Esophagus muscularis mucosa (tissue), 3 donors: ENCODE results near the gene ATG9A.

Experiments
- EP300 ChIP-seq: sonication (generic); formaldehyde crosslinking; IDR thresholded peaks from one replicate; pipeline ENCODE4 v1.6.1; 2017; ENCODE audit warnings: antibody characterized with exemption
- TF ChIP-seq, protein P1 (sequence below), 3 experiments: fragments of 200-600 bp in 2 of 3; fragments of 450-650 bp in 1 of 3; sonication (generic) in 2 of 3; IDR thresholded peaks; one replicate each; pipeline ENCODE4 v1.5.1; 2017 to 2019; ENCODE audit warnings: antibody characterized with exemption in 3 of 3, mild to moderate bottlenecking in 2 of 3, moderate library complexity in 1 of 3

DNA sequence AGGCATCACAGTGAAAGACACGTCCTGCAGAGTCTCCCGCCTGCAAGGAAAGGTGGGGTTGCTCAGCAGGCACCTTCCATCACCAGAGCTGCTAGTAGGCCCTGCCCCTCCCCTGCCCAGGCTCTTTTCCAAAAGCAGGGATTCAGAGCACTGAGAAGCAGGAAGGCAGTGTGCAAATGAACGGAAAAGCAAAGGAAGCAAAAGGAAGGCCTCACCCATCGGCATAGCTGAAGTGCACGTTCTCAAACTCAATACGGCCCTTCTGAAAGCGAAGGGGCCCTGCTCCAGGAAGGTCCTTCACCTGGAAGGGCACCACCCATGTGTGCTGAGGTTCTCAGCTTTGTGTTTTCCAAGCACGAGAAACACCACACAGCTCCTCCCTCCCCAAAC lies 16.4 kb downstream of the ATG9A start:
- TF ChIP-seq, protein P1, sequence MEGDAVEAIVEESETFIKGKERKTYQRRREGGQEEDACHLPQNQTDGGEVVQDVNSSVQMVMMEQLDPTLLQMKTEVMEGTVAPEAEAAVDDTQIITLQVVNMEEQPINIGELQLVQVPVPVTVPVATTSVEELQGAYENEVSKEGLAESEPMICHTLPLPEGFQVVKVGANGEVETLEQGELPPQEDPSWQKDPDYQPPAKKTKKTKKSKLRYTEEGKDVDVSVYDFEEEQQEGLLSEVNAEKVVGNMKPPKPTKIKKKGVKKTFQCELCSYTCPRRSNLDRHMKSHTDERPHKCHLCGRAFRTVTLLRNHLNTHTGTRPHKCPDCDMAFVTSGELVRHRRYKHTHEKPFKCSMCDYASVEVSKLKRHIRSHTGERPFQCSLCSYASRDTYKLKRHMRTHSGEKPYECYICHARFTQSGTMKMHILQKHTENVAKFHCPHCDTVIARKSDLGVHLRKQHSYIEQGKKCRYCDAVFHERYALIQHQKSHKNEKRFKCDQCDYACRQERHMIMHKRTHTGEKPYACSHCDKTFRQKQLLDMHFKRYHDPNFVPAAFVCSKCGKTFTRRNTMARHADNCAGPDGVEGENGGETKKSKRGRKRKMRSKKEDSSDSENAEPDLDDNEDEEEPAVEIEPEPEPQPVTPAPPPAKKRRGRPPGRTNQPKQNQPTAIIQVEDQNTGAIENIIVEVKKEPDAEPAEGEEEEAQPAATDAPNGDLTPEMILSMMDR (IDR thresholded peaks at IDR 0.05): no peak
- TF ChIP-seq EP300: no peak
